NCI-H524 (cell line): ENCODE measurements around the gene PPP4R3C.
"Not testable (repeated sequence)": the region's sequence is repeated elsewhere in the genome, so short reads cannot be mapped to it uniquely, and the experiment has no call there.

Experiments
- DNase-seq, 2 experiments: peaks; one replicate each; lab custom pipeline; 2025; lab: John Stamatoyannopoulos, UW

PPP4R3C gene

GRCh38 chrX:27463187-27463586, at the start of gene PPP4R3C:
Gene PPP4R3C (minus strand): TSS chrX:27463341. CDS start chrX:27463296, 45 bp downstream.
- DNase-seq: no peak

- DNase-seq: no peak
Observed at GRCh38 chrX:27491397-27491796, 28.3 kb upstream of the PPP4R3C start.

- no peak for DNase-seq
Observed at GRCh38 chrX:27466051-27466450, 2.9 kb upstream of the PPP4R3C start.

- no peak for DNase-seq
Observed at GRCh38 chrX:27465036-27465435, 1.9 kb upstream of the PPP4R3C start.

GRCh38 chrX:27459129-27459528, 4.0 kb downstream of the PPP4R3C start:
- DNase-seq: not testable (repeated sequence)

GRCh38 chrX:27458544-27458943, 4.6 kb downstream of the PPP4R3C start:
- DNase-seq: not testable (repeated sequence)

GRCh38 chrX:27451324-27451723, 11.8 kb downstream of the PPP4R3C start:
- DNase-seq: no peak

- no peak for DNase-seq
Observed at GRCh38 chrX:27446423-27446822, 16.7 kb downstream of the PPP4R3C start.

- no peak for DNase-seq
Observed at GRCh38 chrX:27445438-27445837, 17.7 kb downstream of the PPP4R3C start.

- DNase-seq: no peak
Observed at GRCh38 chrX:27444093-27444908, 18.8 kb downstream of the PPP4R3C start.

- not testable (repeated sequence) for DNase-seq
Observed at GRCh38 chrX:27442392-27442791, 20.7 kb downstream of the PPP4R3C start.

- no peak for DNase-seq
Observed at GRCh38 chrX:27439771-27440170, 23.4 kb downstream of the PPP4R3C start.

GRCh38 chrX:27438937-27439336, 24.2 kb downstream of the PPP4R3C start:
- no peak for DNase-seq

- no peak for DNase-seq
Observed at GRCh38 chrX:27435031-27435430, 28.1 kb downstream of the PPP4R3C start.
